Left ventricle myocardium superior (tissue), 1 donor: ENCODE measurements around the gene CDRT15. TPM values are rescaled to one million over a fixed set of nuclear protein-coding genes. Genes with fewer than 3 reads are reported as not detected.
"Not testable (repeated sequence)": the region's sequence is repeated elsewhere in the genome, so short reads cannot be mapped to it uniquely, and the experiment has no call there.

Experiments
- ATAC-seq: fragments of 200-7000 bp; cut with Tn5 transposase; one replicate; pipeline ENCODE4 v1.9.1; 2020; ENCODE audit warnings: mild to moderate bottlenecking, moderate library complexity
- DNase-seq: peaks from one replicate; pipeline ENCODE4 v3.0.0-alpha.2; 2020
- intact Hi-C: fragments of 100-400 bp; cut with micrococcal nuclease; formaldehyde crosslinking; loops from one replicate; pipeline ENCODE4 v1.11.0; 2022
- long read RNA-seq: library from polyadenylated mRNA; unstranded; transcript quantifications from one replicate; pipeline ENCODE4 v2.0.0, GENCODE V29; 2021
- total RNA-seq: library from RNA; stranded (reverse); fragmentation: NEBNext Ultra II Directional; extraction: Animal tissue kit (Norgen Biotek cat#: 25700); gene quantifications from one replicate; pipeline ENCODE4 v1.2.1, GENCODE V29; 2021
- donor health status: DM: no; HTN: yes; CAD: no; lungs with severe emphysema.

CDRT15 gene
- total RNA-seq, result not detected
- long read RNA-seq, result 0 reads

DNA sequence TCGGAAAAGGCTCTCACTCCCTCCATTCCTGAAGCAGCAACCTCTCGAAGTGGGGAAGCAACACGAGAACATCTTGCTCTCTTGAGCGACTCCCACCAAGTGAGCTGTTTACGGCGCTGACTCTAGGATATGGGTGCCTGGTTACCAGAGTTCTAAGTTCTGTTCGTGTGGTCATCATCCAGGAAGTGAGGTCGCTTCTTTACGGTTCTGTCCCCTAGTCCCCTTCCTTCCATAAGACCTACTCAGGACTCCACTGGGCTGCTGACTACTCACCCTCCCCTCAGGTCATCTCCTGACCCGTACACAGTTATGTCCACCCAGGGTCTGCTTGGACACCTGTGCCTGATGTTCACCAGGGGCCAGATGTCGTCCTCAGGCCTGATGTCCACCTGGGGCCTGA is at the start of gene CDRT15:
Gene CDRT15, minus strand, starts transcription at position 101 of the 400 bp plus-strand sequence. Its CDS starts 29 bp downstream, at position 72.
- intact Hi-C loops, DNase-seq, ATAC-seq: not testable (repeated sequence)

DNA sequence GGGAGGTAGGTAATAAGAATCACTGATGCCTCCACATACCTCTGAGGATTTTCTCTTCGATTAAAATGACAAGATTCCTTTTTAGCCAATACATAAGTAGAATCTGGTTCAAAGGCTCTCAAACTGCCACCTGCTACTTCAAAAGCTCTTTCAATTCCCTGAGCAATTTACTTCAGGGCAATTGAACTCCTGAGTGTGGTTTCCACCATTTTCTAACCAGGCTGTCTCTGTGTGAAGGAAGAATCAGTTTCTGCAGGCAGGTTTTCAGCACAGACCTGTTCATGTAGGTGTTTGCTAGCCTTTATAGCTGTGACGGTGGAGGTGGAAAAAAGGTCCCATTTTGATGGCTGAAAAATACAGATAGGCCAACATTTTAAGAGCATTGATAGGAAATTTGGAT is 46.1 kb upstream of the CDRT15 start:
- no peak for DNase-seq
- intact Hi-C loops, result no loop called here
- ATAC-seq, result no peak

DNA sequence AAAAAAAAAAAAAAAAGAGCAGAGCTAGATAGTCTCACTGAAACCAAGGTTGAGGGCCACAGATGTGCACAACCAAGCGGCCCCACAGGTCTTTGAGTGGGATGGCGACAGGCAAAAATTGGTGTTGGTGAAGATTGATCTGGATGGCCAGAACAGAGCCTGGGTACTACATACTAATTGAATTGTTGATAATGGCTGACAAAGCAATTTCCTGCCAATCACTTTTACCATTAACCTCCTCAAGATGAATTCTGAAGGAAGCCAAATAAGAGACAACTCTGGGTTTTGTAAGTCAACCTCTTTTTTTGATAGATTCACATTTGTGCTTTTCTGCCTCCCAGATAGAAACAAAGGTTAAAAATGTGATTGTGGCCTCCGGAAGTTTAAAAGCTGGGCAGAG is 44.9 kb upstream of the CDRT15 start:
- DNase-seq (no peak), ATAC-seq (no peak)
- intact Hi-C loops, result no loop called here

DNA sequence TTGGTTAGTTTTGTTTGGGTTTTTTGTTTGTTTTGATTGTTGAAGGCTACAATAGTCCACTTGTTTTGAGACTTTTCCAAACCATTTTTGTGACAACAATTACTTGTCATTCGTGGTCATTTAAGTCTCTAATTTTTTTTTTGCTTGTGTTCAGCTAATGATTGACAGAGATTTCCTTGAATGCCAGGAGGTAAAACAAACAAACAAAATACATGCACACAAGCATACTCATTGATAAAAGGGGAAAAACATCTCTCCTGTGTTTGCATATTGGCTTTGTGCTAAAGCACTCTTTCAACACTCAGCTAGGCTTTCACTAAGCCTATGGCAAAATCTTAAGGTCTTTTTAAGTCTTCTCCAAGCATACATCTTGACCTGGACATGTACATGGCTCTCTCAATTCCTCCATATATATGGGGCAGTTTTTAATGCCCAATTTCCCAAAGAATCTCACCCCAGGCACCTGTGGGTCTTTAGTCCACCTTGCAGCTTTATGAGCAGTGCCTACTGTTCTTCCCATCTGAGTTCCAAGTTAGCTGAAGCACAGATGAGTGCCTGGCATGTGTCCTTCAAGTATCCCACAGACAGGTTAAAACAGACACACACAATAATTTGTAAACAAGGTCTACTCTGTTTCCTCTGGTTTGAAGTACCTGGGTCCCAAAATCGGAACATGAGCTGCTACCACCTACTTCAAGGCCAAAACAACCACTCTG is 40.0 kb upstream of the CDRT15 start:
- ATAC-seq, result no peak
- DNase-seq, result no peak
- intact Hi-C loops, result no loop called here

DNA sequence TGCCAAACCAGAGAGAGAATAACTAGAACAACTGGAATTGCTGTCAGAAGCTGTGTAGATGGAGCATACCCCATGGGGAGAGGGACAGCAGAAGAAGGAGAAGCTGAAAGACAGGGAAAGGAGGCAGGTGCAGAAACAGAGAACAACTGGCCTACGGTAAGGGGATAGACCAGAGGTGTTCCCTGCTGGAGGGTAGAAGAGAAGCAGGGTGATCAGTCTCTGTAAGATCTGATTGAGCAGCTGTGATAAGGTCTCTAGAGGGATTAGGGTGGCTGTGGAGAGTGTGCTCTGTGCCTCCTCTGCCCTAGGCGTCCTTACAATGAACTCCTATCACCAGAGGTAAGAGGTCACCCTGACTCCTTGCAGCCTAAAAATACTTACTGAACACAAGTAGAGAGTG is 33.8 kb upstream of the CDRT15 start:
- DNase-seq (no peak), ATAC-seq (no peak)
- intact Hi-C loops, result no loop called here

DNA sequence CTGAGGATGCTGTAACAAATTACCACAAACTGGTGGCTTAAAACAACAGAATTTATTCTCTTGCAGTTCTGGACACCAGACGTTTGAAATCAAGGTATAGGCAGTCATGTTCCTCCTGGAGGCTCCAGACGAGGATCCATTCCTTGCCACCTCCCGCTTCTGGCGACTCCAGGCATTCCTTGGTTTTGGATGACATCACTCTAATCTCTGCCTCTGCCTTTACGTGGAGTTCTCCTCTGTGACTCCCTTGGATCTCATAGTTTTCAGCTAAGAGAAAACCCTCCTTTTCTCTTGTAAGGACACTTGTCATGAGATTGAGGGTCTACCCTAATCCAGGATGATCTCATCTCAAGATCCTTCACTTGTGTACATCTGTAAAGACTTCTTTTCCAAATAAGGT is 32.8 kb upstream of the CDRT15 start:
- ATAC-seq, result no peak
- intact Hi-C loops, result no loop called here
- no peak for DNase-seq

DNA sequence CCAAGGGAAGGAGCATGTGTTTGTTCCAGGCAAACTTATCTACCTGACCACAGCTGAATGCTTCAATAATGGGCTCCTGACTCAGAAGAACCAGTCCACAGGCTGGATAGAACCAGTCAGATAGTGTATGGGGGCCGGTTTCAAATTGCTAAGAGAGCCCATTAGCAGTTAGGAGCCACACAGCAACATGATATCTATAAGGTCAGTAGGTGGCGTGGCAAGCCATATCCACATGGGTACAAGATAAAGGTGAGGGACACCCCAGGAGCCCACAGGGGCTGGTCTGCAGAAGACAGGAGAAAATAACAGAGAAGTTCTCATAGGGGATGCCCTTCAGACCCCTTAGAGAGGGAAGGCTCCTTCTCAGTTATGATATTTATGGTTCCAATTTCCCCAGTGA is 31.6 kb upstream of the CDRT15 start:
- DNase-seq, result no peak
- intact Hi-C loops, result no loop called here

DNA sequence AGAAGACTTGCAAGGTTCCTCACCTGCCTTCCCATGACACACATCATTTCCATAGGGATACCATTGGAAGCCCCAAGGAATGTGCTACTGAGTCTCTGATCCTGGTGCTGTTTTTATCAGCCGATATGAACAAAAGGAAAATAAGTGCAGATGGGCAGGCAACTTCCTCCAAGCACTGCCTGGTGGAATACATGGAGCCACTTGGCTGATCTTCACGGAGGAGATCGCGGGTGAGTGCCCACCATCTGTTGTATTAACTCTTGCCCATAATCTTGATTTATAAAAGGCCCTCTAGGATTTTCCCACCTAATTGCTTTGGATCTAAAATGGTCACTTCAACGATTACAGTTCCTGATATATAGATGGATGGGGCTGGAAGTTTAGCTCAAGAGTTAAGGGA is 24.7 kb upstream of the CDRT15 start:
- no peak for ATAC-seq
- intact Hi-C loops, result no loop called here
- no peak for DNase-seq

More for the DNA sequence above, 31.6 kb upstream of the CDRT15 start:
- ATAC-seq, result no peak

DNA sequence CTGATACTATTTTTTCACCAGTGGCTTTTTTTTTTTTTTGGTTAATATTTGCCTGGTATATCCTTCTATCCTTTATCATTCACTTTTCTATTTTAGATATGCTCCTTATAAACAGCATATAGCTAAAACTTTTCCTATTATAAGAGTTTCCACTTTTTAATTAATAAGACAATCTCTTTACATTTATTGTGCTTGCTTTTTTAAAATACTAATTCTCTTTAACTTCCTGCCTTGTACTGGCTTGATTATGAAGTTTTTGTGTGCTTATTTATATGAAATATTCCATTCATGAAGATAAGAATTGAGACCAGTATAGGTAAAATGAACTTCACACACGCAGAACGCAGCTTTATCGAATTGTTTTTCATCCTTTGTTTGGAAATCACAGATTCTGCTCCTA is 9.0 kb upstream of the CDRT15 start:
- ATAC-seq (no peak), DNase-seq (no peak)
- intact Hi-C loops, result no loop called here

DNA sequence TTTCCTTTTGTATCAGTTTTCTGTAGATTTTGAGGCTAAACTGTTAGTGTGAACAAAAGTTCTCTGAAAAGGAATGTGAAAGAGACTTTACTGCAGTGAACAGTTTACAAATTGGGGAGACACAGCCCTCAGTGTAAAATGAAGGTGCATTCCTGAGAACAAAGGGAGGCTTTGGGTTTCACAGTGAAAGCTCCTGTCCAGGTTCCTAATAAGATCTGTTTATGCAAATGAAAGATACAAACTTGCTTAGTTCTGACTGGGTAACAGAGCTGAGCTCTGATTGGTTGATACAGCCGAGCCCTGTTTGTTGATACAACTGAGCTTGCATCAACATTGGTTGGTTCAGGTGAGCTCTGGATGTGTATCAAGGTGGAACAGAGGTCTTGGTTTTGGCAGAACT is 8.3 kb upstream of the CDRT15 start:
- ATAC-seq, result no peak
- no peak for DNase-seq
- intact Hi-C loops, result no loop called here

DNA sequence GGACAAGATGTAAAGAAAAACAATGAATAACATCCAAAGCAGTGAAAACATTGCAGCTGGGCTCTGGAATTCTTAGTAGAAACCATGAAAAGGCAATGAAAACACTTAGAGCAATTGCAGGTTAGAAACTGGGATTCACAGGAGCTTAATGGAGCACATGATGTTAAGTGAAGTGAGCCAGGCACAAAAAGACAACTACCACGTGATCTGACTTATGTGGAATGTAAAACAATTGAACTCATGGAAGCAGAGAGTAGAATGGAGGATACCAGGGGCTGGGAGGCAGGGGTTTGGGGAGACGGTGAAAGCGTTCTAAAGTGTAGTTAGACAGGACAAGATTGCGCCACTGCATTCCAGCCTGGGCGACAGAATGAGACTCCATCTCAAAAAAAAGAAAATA is 2.6 kb upstream of the CDRT15 start:
- DNase-seq, ATAC-seq, intact Hi-C loops: not testable (repeated sequence)

DNA sequence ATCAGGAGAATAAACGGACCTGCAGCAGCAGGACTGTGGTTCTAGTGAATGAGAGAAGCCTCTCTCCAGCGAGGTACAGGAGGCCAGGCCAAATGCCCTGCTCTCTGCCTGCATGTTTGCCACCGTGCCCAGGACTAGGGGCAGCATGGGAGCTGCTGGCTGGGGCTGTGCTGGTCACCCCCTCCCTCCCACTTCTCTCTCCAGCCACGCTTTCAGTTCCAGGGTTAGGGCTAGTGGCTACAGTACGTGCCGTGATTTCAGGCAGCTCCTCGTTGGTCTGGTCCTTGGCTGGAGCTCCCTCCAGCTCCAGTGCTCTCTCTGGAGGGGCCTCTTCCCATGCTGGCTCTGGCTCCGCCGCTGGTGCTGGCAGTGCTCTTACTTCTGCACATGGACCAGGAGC is 630 bp downstream of the CDRT15 start:
- DNase-seq, ATAC-seq, intact Hi-C loops: not testable (repeated sequence)

DNA sequence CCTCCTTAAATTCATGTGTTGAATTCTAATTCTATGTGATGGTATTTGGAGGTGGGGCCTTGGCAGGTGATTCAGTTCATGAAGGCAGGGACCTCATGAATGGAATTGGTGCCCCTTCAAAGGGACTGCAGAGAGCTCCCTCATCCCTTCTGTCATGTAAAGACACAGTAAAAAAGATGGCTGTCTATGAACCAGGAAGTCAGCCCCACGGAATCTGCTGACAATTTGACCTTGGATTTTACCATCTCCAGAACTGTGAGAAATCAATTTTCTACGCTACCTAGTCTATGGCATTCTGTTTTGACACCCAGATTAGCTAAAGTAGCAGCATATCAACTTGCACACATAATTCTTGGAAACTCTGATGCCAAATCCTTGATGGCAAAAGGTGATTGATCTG is 1.6 kb downstream of the CDRT15 start:
- ATAC-seq, DNase-seq, intact Hi-C loops: not testable (repeated sequence)

DNA sequence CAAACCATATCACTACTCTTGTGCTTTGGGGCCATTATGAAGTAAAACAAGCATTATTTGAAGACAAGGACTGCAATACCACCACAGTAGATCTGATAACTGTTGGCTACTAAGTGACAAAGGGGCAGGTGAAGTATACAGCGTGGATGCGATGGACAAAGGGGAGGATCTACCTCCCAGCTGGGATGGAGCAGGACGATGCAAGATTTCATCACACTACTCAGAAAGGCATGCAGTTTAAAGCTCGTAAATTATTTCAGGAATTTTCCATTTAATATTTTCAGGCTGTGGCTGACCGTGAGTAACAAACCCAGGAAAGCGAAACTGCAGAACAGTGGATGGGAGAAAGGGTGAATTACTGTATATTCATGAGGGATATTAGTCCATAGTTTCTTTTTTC is 5.5 kb downstream of the CDRT15 start:
- DNase-seq, ATAC-seq, intact Hi-C loops: not testable (repeated sequence)

DNA sequence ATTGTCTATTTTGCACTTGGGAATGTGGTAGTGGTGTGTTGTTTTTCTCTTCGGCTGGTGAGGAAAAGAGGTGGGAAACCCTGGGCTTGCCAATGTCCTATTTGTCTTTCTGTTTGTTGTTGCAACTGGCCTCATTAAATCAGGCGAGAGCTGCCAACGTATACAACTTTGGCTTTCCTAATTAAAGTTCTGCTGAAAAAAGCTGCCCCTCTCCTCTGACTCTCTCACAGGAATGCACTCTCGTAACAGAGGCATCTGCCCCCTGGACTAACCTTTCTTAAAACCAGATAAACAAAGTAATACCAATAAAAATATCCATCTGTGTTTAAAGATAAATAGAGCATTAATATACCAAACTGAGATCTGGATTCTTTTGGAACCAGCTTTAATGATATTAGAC is 7.8 kb downstream of the CDRT15 start:
- ATAC-seq, result no peak
- intact Hi-C loops, result no loop called here
- DNase-seq, result no peak

DNA sequence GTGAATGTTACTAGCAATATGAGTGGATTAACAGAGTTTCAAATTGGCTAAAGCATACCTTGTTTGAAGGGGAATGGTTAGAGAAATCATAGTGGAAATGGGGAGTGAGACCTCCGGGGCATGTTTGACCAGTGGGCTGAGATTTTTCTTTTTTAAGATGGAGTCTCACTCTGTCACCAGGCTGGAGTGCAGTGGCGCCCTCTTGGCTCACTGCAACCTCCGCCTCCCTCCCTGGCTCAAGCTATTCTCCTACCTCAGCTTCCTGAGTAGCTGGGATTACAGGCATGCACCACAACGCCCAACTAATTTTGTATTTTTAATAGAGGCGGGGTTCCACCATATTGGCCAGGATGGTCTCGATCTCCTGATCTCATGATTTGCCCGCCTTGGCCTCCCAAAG is 9.6 kb downstream of the CDRT15 start:
- DNase-seq (no peak), ATAC-seq (no peak)
- intact Hi-C loops, result no loop called here

DNA sequence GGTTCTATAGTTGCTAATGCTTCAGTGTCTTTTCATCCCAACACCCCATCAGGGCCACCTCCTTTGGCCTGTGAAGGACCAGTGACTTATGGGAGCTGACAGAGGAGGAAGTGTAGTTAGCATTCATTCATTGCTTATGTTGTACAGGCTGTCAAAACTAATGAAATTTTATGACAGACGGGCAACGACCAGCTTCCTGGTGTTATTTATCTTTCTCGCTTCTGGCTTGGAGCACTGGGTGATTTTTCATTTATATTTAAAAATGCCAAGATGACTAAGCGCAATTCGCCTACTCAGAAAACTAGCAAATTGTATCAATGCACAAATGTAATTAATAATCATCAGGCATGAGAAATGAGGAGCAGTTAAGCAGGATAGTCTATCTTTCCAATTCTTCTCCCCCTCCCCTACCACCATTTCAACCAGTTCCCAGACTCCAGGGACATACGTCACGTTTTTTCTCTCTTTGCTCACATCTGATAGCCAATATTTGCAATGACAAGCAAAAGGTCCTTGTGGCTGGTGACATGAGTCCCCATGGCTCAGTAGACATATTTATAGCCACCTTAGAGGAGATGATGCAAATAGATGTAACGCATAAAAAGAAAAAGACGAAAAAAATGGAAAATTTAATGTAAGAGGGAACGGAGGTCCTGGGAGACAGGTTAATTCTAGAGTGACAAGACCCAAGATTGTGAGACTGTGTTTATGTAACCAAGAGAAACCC is 11.2 kb downstream of the CDRT15 start:
- DNase-seq (no peak), ATAC-seq (no peak)
- intact Hi-C loops, result no loop called here

DNA sequence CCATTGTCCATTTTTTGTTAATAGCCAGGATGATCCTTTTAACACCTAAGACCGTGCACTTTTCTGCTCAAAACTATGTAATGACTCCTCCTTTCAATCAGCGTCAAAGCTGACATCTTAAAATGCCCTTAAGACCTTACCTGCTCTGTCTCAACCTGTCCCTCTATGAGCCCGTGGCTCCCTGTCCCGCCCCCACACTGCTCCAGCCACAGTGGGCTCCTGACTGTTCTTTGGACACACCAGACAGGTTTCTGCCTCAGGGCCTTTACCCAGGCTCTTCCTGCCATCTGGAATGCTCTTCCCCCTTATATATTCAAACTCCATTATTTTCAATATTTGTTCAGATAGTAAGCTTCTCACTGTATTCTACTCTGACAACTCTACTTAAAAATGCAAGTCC is 14.1 kb downstream of the CDRT15 start:
- ATAC-seq (no peak), DNase-seq (no peak)
- intact Hi-C loops, result no loop called here

DNA sequence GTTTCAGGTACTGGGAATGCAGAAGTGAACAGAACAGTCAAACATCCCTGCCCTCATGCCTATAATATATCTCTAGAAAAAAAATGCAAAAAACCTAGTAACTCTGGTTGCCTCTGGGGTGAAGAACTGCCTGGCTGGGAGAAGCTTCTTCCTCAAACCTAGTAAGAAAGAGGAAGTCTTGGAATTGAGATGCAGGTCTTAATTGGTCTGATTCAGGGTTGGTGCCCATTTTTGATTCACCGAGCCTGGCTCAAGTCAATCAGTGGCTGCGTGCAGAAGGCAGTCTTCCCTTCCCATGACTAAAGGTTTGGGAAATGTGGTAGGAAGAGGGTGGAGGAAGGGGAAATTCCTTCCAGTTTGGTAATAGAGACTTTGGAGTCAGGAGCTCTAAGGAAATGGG is 22.4 kb downstream of the CDRT15 start:
- ATAC-seq (no peak), DNase-seq (no peak)
- intact Hi-C loops, result no loop called here

DNA sequence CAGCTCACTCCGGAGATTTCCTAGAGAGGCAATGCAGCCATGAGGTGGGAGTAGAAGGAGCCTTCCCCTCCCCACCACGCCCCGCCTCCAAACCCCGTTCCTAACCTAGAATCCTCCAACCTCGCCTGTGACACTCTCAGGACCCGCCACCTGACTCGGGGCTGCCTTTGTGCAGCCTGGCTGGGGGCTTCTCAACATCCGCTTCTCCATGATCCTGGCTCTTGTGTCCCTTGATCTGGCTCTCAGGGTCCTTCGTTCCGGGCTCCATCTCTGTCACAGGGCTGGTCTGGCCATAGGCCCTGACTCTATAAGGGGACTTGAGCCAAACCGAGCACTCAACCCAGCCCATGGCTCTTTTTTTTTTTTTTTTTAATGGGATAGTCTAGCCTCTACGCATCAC is 24.3 kb downstream of the CDRT15 start:
- ATAC-seq (no peak), DNase-seq (no peak)
- intact Hi-C loops, result no loop called here

DNA sequence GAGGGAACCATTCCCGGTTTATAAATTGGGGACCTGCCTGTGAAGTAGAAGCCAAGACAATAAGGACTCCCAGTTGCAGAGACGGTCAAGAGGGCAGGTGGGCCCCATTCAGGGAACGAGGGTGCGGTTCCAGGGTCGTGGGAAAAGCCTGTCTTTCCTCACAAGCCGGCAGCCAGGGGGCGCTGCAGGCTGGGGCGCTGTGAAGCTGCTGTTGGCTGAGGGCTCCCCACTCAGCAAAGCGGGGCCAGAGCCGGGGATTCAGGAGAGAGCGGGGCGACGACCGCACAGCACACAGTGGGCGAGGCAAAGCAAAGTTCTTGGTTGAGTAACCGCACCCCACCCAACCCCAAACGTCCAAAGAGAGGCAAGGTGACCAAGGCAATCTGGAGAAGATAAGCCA is 24.9 kb downstream of the CDRT15 start:
- intact Hi-C loops, result no loop called here
- peak; percentile 47 for DNase-seq
- ATAC-seq, result no peak
